Liver (tissue), 9 donors: ENCODE measurements around the gene GNG11. TPM values are rescaled to one million over a fixed set of nuclear protein-coding genes. Genes with fewer than 3 reads are reported as not detected.

Experiments
- DNase-seq: peaks from one replicate; pipeline ENCODE4 v3.0.0-alpha.2; 2017; ENCODE audit warnings: low spot score
- H3K27ac ChIP-seq, 2 donors: one replicate each; pipeline ENCODE4 v1.7.0; 2013; ENCODE audit warnings: inconsistent platforms in 2 of 2, low read length in 2 of 2, control low read depth in 1 of 2, low read depth in 1 of 2, mild to moderate bottlenecking in 1 of 2
- H3K27me3 ChIP-seq, 4 donors: one replicate each; pipeline versions ENCODE4 v1.6.1 to v1.7.0; 2013; ENCODE audit warnings: low read length in 3 of 4, inconsistent platforms in 1 of 4, mild to moderate bottlenecking in 1 of 4, moderate library complexity in 1 of 4; ENCODE audit not compliant: control insufficient read depth in 4 of 4, insufficient read depth in 4 of 4
- H3K36me3 ChIP-seq, 4 donors: one replicate each; pipeline versions ENCODE4 v1.6.1 to v1.7.0; 2013; ENCODE audit warnings: low read length in 3 of 4, mild to moderate bottlenecking in 3 of 4, low read depth in 1 of 4, moderate library complexity in 1 of 4; ENCODE audit not compliant: control insufficient read depth in 4 of 4, insufficient read depth in 3 of 4
- H3K4me1 ChIP-seq, 4 donors: one replicate each; pipeline versions ENCODE4 v1.6.1 to v1.7.0; 2013; ENCODE audit warnings: low read length in 3 of 4, mild to moderate bottlenecking in 3 of 4, moderate library complexity in 1 of 4; ENCODE audit not compliant: control insufficient read depth in 4 of 4, insufficient read depth in 4 of 4
- H3K4me3 ChIP-seq, 3 donors: one replicate each; pipeline versions ENCODE4 v1.6.1 to v1.7.0; 2013; ENCODE audit warnings: low read length in 3 of 3, control low read depth in 1 of 3, low read depth in 1 of 3, mild to moderate bottlenecking in 1 of 3
- H3K9ac ChIP-seq, 2 donors: one replicate each; pipeline ENCODE4 v1.7.0; 2013; ENCODE audit warnings: low read length in 2 of 2, mild to moderate bottlenecking in 2 of 2, moderate library complexity in 2 of 2, control low read depth in 1 of 2, low read depth in 1 of 2
- H3K9me3 ChIP-seq, 4 donors: one replicate each; pipeline versions ENCODE4 v1.6.1 to v1.7.0; 2013; ENCODE audit warnings: low read length in 3 of 4; ENCODE audit not compliant: control insufficient read depth in 4 of 4
- EGR1 ChIP-seq, 2 donors: IDR thresholded peaks; 2 replicates each; pipeline ENCODE4 v1.6.1; 2016 to 2018; ENCODE audit warnings: antibody characterized with exemption in 2 of 2, low read depth in 2 of 2
- FOXA1 ChIP-seq: IDR thresholded peaks from 2 replicates; pipeline ENCODE4 v1.6.1; 2016; ENCODE audit warnings: antibody characterized with exemption
- FOXA2 ChIP-seq: IDR thresholded peaks from 2 replicates; pipeline ENCODE4 v1.6.1; 2016; ENCODE audit warnings: antibody characterized with exemption
- GABPA ChIP-seq, 2 donors: IDR thresholded peaks in 1 of 2; conservative IDR thresholded peaks in 1 of 2; 2 replicates each; pipeline ENCODE4 v1.6.1; 2016; ENCODE audit warnings: antibody characterized with exemption in 2 of 2, mild to moderate bottlenecking in 1 of 2, moderate library complexity in 1 of 2
- HNF4A ChIP-seq, 2 donors: conservative IDR thresholded peaks; 2 replicates each; pipeline ENCODE4 v1.6.1; 2016; ENCODE audit warnings: antibody characterized with exemption in 2 of 2, mild to moderate bottlenecking in 2 of 2
- HNF4G ChIP-seq: IDR thresholded peaks from 2 replicates; pipeline ENCODE4 v1.6.1; 2016; ENCODE audit warnings: antibody characterized with exemption
- JUND ChIP-seq, 2 donors: IDR thresholded peaks; 2 replicates each; pipeline ENCODE4 v1.6.1; 2016; ENCODE audit warnings: antibody characterized with exemption in 2 of 2
- NR2F2 ChIP-seq: IDR thresholded peaks from 2 replicates; pipeline ENCODE4 v1.6.1; 2016; ENCODE audit warnings: antibody characterized with exemption
- RAD21 ChIP-seq, 2 donors: IDR thresholded peaks; 2 replicates each; pipeline ENCODE4 v1.6.1; 2016; ENCODE audit warnings: antibody characterized with exemption in 2 of 2, mild to moderate bottlenecking in 2 of 2
- RXRA ChIP-seq, 2 donors: IDR thresholded peaks; 2 replicates each; pipeline ENCODE4 v1.6.1; 2017 to 2018; ENCODE audit warnings: antibody characterized with exemption in 2 of 2, mild to moderate bottlenecking in 1 of 2
- SP1 ChIP-seq: IDR thresholded peaks from 2 replicates; pipeline ENCODE4 v1.6.1; 2018; ENCODE audit warnings: antibody characterized with exemption, mild to moderate bottlenecking
- TAF1 ChIP-seq: conservative IDR thresholded peaks from 2 replicates; pipeline ENCODE4 v1.6.1; 2016; ENCODE audit warnings: antibody characterized with exemption, mild to moderate bottlenecking
- YY1 ChIP-seq: IDR thresholded peaks from 2 replicates; pipeline ENCODE4 v1.6.1; 2016; ENCODE audit warnings: antibody characterized with exemption, mild to moderate bottlenecking
- WGBS: extraction: QIAGEN DNeasy Blood & Tissue Kit; methylation state at CpG from one replicate; pipeline ENCODE4 v1.1.7; 2013; 5-methylcytosine and 5-hydroxymethylcytosine counted together
- polyA plus RNA-seq, 2 donors: library from polyadenylated mRNA; stranded (reverse) in 1 of 2; unstranded in 1 of 2; fragments of 200-250 nt in 1 of 2; fragments of >200 nt in 1 of 2; fragmentation: Nextera tagmentation in 1 of 2; extraction: Ambion mirVana in 1 of 2; gene quantifications; one replicate each; pipeline versions ENCODE4 v1.2.1 to v1.2.3, GENCODE V29; 2013 to 2015
- total RNA-seq, 2 donors: library from RNA; depleted of rRNA; stranded (reverse); fragments of >200 nt; gene quantifications; one replicate each; pipeline ENCODE4 v1.2.3, GENCODE V29; 2014
- TF ChIP-seq, protein P1 (sequence below): fragments of 150-350 bp; IDR thresholded peaks from 2 replicates; pipeline ENCODE4 v1.5.1; 2017; ENCODE audit warnings: improper control_type of control experiment, low read depth, low read length; ENCODE audit not compliant: missing input control
- TF ChIP-seq, protein P2 (sequence below): IDR thresholded peaks from 2 replicates; pipeline ENCODE4 v1.6.1; 2016; ENCODE audit warnings: antibody characterized with exemption
- TF ChIP-seq, protein P3 (sequence below): IDR thresholded peaks from 2 replicates; pipeline ENCODE4 v1.6.1; 2016; ENCODE audit warnings: antibody characterized with exemption
- TF ChIP-seq, protein P4 (sequence below): IDR thresholded peaks from 2 replicates; pipeline ENCODE4 v1.6.1; 2016; ENCODE audit warnings: antibody characterized with exemption
- TF ChIP-seq, protein P5 (sequence below): IDR thresholded peaks from 2 replicates; pipeline ENCODE4 v1.6.1; 2016; ENCODE audit warnings: antibody characterized with exemption, mild to moderate bottlenecking
- donor health status: healthy.
- donor health status: healthy.
- donor health status: healthy.
- donor health status: healthy.
- donor health status: healthy.

GNG11 gene
- total and polyA plus RNA-seq, 4 donors: 4.0 to 11.1 (median 6.1) TPM

DNA sequence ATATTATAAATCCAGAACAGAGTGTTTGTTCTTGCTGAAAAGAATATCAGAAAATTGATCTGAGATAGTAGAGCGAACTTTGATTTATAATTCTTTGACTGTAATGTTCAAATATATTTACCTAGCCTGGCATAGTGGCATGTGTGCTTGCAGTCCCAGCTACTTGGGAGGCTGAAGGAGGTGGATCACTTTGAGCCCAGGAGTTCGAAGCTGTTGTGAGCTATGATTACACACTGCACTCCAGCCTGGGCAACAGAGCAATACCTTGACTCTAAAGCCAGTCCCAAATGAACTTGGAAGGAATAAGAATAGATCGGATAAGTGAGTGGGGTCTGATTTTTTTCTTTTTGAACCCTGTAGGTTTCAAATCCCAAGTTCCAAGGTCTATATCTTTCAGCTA is 23.5 kb downstream of the GNG11 start (continued):
- TF ChIP-seq, protein P1, sequence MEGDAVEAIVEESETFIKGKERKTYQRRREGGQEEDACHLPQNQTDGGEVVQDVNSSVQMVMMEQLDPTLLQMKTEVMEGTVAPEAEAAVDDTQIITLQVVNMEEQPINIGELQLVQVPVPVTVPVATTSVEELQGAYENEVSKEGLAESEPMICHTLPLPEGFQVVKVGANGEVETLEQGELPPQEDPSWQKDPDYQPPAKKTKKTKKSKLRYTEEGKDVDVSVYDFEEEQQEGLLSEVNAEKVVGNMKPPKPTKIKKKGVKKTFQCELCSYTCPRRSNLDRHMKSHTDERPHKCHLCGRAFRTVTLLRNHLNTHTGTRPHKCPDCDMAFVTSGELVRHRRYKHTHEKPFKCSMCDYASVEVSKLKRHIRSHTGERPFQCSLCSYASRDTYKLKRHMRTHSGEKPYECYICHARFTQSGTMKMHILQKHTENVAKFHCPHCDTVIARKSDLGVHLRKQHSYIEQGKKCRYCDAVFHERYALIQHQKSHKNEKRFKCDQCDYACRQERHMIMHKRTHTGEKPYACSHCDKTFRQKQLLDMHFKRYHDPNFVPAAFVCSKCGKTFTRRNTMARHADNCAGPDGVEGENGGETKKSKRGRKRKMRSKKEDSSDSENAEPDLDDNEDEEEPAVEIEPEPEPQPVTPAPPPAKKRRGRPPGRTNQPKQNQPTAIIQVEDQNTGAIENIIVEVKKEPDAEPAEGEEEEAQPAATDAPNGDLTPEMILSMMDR: no peak
- TF ChIP-seq, protein P2, sequence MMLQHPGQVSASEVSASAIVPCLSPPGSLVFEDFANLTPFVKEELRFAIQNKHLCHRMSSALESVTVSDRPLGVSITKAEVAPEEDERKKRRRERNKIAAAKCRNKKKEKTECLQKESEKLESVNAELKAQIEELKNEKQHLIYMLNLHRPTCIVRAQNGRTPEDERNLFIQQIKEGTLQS: no peak
- no peak for TF ChIP-seq GABPA (IDR thresholded peaks at IDR 0.05 in 1 of 2, conservative IDR thresholded peaks at IDR 0.05 in 1 of 2)

DNA sequence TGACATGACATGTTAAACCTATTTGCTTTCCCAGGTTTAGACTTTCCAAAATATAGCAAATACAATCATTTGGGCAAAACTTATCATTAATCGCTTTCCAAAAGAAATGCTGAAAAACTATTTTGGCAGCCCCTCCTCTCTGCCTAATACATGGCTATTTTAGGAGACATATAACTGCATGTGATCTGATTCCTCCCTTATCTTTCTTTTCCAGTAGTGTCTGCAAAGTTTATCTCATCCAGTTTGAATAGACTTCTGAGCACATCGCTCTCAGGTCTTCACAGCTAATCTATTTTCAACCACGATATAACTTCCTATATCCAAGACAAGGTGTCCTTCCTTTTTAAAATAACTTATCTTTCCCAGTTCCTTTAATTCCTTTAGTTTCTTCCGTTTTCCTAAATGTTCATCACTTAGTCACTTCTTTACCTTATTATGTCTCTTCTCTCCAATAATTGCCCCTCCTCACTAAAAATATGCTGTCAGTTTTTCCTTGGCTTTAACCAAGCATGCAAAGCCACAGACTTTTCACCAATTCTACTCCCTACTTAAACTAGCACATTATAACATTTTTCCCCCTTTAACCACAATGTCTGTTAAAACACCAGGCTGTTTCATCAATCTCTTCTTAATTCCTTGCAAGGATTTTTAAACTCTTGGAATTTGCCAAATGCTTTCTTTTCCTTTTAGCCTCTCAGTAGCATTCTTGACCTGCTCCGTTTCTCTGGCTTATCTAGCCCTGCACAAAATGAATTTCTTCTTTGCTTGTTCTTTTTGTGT is 24.4 kb downstream of the GNG11 start:
- Histone ChIP-seq H3K36me3 (no peaks in the 10 kb centered on the region), H3K27me3 (no peaks in the 10 kb centered on the region), H3K4me3 (no peak overlapping the region), H3K27ac (peak overlapping the region in 1 of 2 donors; percentile 20), H3K4me1 (no peaks in the 10 kb centered on the region), H3K9ac (no peak overlapping the region), H3K9me3 (no peaks in the 10 kb centered on the region)
- DNase-seq: no peak
- 55% methylated on average over 5 of the region's 5 CpGs for WGBS
- no peak for TF ChIP-seq FOXA1
- no peak for TF ChIP-seq NR2F2
- no peak for TF ChIP-seq RAD21 (IDR thresholded peaks at IDR 0.05)
- TF ChIP-seq, protein P3, sequence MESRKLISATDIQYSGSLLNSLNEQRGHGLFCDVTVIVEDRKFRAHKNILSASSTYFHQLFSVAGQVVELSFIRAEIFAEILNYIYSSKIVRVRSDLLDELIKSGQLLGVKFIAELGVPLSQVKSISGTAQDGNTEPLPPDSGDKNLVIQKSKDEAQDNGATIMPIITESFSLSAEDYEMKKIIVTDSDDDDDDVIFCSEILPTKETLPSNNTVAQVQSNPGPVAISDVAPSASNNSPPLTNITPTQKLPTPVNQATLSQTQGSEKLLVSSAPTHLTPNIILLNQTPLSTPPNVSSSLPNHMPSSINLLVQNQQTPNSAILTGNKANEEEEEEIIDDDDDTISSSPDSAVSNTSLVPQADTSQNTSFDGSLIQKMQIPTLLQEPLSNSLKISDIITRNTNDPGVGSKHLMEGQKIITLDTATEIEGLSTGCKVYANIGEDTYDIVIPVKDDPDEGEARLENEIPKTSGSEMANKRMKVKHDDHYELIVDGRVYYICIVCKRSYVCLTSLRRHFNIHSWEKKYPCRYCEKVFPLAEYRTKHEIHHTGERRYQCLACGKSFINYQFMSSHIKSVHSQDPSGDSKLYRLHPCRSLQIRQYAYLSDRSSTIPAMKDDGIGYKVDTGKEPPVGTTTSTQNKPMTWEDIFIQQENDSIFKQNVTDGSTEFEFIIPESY: no peak
- no peak for TF ChIP-seq GABPA (IDR thresholded peaks at IDR 0.05 in 1 of 2, conservative IDR thresholded peaks at IDR 0.05 in 1 of 2)
- no peak for TF ChIP-seq TAF1
- TF ChIP-seq, protein P4, sequence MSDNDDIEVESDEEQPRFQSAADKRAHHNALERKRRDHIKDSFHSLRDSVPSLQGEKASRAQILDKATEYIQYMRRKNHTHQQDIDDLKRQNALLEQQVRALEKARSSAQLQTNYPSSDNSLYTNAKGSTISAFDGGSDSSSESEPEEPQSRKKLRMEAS: no peak
- no peak for TF ChIP-seq JUND (IDR thresholded peaks at IDR 0.05)
- TF ChIP-seq, protein P5, sequence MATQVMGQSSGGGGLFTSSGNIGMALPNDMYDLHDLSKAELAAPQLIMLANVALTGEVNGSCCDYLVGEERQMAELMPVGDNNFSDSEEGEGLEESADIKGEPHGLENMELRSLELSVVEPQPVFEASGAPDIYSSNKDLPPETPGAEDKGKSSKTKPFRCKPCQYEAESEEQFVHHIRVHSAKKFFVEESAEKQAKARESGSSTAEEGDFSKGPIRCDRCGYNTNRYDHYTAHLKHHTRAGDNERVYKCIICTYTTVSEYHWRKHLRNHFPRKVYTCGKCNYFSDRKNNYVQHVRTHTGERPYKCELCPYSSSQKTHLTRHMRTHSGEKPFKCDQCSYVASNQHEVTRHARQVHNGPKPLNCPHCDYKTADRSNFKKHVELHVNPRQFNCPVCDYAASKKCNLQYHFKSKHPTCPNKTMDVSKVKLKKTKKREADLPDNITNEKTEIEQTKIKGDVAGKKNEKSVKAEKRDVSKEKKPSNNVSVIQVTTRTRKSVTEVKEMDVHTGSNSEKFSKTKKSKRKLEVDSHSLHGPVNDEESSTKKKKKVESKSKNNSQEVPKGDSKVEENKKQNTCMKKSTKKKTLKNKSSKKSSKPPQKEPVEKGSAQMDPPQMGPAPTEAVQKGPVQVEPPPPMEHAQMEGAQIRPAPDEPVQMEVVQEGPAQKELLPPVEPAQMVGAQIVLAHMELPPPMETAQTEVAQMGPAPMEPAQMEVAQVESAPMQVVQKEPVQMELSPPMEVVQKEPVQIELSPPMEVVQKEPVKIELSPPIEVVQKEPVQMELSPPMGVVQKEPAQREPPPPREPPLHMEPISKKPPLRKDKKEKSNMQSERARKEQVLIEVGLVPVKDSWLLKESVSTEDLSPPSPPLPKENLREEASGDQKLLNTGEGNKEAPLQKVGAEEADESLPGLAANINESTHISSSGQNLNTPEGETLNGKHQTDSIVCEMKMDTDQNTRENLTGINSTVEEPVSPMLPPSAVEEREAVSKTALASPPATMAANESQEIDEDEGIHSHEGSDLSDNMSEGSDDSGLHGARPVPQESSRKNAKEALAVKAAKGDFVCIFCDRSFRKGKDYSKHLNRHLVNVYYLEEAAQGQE: no peak
- TF ChIP-seq, protein P2: no peak
- TF ChIP-seq HNF4A (conservative IDR thresholded peaks at IDR 0.05): no peak
- TF ChIP-seq SP1: no peak
- no peak for TF ChIP-seq YY1
- TF ChIP-seq RXRA (IDR thresholded peaks at IDR 0.05): no peak
- TF ChIP-seq FOXA2: no peak
- TF ChIP-seq EGR1 (IDR thresholded peaks at IDR 0.05; ENCODE audit: low read depth in 2 of 2): no peak
- TF ChIP-seq, protein P1: no peak
- TF ChIP-seq HNF4G: no peak
